NB4 (cell line): ENCODE data around the gene AGBL1.

Source experiments
- DNase-seq: peaks from one replicate; pipeline ENCODE4 v3.0.0; 2010; ENCODE audit warnings: low read depth
- H3K4me3 ChIP-seq: one replicate; pipeline ENCODE4 v1.5.1; 2011; ENCODE audit warnings: mild to moderate bottlenecking, low read depth, low read length, moderate library complexity
- MYC ChIP-seq: IDR thresholded peaks from 2 replicates; pipeline ENCODE4 v1.6.1; 2011; ENCODE audit warnings: low read depth, low read length
- POLR2A ChIP-seq: IDR thresholded peaks from 2 replicates; pipeline ENCODE4 v1.6.1; 2011; ENCODE audit warnings: mild to moderate bottlenecking; ENCODE audit not compliant: insufficient read length; ENCODE audit errors: extremely low read depth
- TF ChIP-seq, protein P1 (sequence below): IDR thresholded peaks from one replicate; pipeline ENCODE4 v1.5.1; 2012; ENCODE audit warnings: low read depth, low read length
- TF ChIP-seq, protein P2 (sequence below): IDR thresholded peaks from 2 replicates; pipeline ENCODE4 v1.6.1; 2011; ENCODE audit warnings: low read depth, low read length

The AGBL1 gene

DNA sequence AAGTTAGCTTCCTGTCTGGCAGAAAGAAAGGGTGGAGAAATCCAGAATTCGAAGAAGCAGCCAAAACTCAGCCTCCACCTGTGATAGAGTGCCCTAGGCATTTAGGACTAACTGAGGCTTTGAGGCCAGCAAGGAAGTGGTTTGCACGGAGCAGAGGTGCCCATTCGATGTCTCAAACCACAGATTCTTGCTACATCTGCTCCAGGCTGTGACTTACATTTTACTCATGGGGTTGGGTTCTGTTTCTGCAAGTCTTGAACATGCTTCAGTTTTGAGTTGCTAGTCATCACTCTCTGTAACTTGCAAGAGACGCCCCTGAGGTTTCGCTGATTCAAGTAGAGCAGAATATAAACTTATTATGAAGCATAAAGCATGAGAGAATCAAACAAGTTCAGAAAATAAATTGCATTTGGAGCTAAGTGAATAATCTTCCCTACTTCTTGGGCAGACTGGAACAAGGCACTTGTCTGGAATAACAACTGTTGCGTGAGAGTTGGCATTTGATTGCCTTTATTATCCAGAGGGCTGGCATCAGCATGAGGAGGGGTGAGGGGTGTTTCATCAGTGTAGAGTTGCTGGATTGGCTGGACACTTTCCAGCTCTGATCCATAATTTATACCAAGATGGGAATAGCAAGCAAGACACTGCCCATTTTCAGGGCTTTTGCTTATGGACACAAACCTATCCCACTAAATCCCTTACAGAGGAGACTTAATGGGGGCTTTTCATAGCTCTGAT, 256.5 kb downstream of the AGBL1 start:
- H3K4me3 ChIP-seq, result no peak overlapping the region
- DNase-seq, result peak; percentile 12
- TF ChIP-seq MYC (no peak), POLR2A (no peak)
- TF ChIP-seq, protein P1, sequence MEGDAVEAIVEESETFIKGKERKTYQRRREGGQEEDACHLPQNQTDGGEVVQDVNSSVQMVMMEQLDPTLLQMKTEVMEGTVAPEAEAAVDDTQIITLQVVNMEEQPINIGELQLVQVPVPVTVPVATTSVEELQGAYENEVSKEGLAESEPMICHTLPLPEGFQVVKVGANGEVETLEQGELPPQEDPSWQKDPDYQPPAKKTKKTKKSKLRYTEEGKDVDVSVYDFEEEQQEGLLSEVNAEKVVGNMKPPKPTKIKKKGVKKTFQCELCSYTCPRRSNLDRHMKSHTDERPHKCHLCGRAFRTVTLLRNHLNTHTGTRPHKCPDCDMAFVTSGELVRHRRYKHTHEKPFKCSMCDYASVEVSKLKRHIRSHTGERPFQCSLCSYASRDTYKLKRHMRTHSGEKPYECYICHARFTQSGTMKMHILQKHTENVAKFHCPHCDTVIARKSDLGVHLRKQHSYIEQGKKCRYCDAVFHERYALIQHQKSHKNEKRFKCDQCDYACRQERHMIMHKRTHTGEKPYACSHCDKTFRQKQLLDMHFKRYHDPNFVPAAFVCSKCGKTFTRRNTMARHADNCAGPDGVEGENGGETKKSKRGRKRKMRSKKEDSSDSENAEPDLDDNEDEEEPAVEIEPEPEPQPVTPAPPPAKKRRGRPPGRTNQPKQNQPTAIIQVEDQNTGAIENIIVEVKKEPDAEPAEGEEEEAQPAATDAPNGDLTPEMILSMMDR, result no peak
- TF ChIP-seq, protein P2, sequence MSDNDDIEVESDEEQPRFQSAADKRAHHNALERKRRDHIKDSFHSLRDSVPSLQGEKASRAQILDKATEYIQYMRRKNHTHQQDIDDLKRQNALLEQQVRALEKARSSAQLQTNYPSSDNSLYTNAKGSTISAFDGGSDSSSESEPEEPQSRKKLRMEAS, result no peak

DNA sequence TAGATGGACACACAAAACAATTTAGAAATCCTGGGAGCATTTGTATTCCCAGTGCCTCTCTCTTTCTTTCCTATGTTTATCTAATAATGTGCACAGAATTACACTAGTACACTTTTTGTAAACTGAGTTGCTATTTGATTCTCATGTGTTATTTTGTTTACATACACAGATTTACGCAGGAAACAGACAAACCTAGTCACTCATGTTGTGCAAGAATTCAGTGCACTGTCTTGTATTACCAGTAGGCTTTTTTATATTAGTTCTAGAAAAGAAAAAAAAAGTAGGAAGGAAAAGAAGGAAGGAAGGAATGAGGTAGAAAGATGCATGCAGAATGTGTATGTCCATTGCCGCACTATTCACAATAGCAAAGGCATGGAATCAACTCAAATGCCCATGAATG, 257.4 kb downstream of the AGBL1 start:
- TF ChIP-seq, protein P1, result no peak
- TF ChIP-seq POLR2A (no peak), MYC (no peak)
- TF ChIP-seq, protein P2, result no peak
- H3K4me3 ChIP-seq, result no peak overlapping the region
- no peak for DNase-seq

- DNase-seq, result no peak
- no peak for TF ChIP-seq MYC
- TF ChIP-seq, protein P2, result no peak
- TF ChIP-seq, protein P1, result no peak
- no peak for TF ChIP-seq POLR2A
- H3K4me3 ChIP-seq, result no peak overlapping the region
Observed at GRCh38 chr15:86347245-86347644, 267.6 kb downstream of the AGBL1 start.

GRCh38 chr15:86349565-86349964, 269.9 kb downstream of the AGBL1 start:
- TF ChIP-seq MYC (no peak), POLR2A (no peak)
- TF ChIP-seq, protein P2, result no peak
- TF ChIP-seq, protein P1, result no peak
- DNase-seq, result no peak
- H3K4me3 ChIP-seq, result no peak overlapping the region

DNA sequence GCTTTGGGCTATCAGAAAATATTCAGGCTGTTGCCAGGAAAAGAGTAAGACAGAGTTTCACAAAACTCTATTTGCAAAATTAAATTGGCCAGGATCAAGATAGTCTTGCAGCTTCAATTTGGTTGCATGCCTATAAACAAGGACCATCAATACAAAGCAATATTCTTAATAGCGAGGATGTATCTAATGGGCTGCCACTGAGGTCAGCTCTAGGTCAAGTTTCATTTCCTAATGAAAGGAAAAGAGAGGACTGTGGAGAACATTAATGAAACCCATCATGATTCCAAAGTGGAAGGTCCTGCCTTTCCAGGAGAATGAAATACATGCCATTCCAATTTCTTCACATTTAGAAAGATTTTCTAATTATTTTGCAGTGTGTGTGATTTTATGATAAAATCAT, 273.5 kb downstream of the AGBL1 start:
- DNase-seq, result no peak
- TF ChIP-seq POLR2A (no peak), MYC (no peak)
- TF ChIP-seq, protein P2, result no peak
- TF ChIP-seq, protein P1, result no peak

More for the DNA sequence above, 273.5 kb downstream of the AGBL1 start:
- H3K4me3 ChIP-seq, result no peak overlapping the region
